HepG2 (cell line): Measurements from ENCODE around the gene CHCHD6. TPM values are rescaled to one million over a fixed set of nuclear protein-coding genes. Genes with fewer than 3 reads are reported as not detected.

Source experiments
- ARNT ChIP-seq: fragments of 450-650 bp; IDR thresholded peaks from 2 replicates; pipeline ENCODE4 v1.6.1; 2017
- CTCF ChIP-seq: sonication (generic); formaldehyde crosslinking; IDR thresholded peaks from 2 replicates; pipeline ENCODE4 v1.5.0; 2020; ENCODE audit warnings: mild to moderate bottlenecking, missing genetic modification reagents, moderate library complexity
- HOXA5 ChIP-seq: sonication (generic); formaldehyde crosslinking; IDR thresholded peaks from 2 replicates; pipeline ENCODE4 v1.4.0; 2020; ENCODE audit warnings: missing genetic modification reagents
- KDM5B ChIP-seq: sonication (generic); formaldehyde crosslinking; IDR thresholded peaks from 2 replicates; pipeline ENCODE4 v1.4.0; 2020; ENCODE audit warnings: missing genetic modification reagents, mild to moderate bottlenecking, borderline replicate concordance
- PRDM10 ChIP-seq: sonication (generic); formaldehyde crosslinking; IDR thresholded peaks from 2 replicates; pipeline ENCODE4 v1.4.0; 2020; ENCODE audit warnings: low read depth, missing genetic modification reagents
- ZBTB43 ChIP-seq: sonication (generic); formaldehyde crosslinking; conservative IDR thresholded peaks from 2 replicates; pipeline ENCODE4 v1.4.0; 2020; ENCODE audit warnings: missing genetic modification reagents
- ZNF720 ChIP-seq: sonication (generic); formaldehyde crosslinking; IDR thresholded peaks from 2 replicates; pipeline ENCODE4 v1.4.0; 2020; ENCODE audit warnings: missing genetic modification reagents
- polyA plus RNA-seq, 8 experiments: library from polyadenylated mRNA; depleted of rRNA in 3 of 8; stranded (reverse) in 7 of 8; unstranded in 1 of 8; fragments of >200 nt; fragmentation: Illumina TruSeq in 4 of 8; extraction: Trizol in 4 of 8; gene quantifications; 2 replicates each; pipeline versions ENCODE4 v1.2.1 to v1.2.3, GENCODE V29; 2011 to 2016; ENCODE audit warnings: low read depth in 4 of 8, missing spikeins in 1 of 8, mixed read lengths in 1 of 8; ENCODE audit not compliant: insufficient read depth in 1 of 8
- total RNA-seq, 5 experiments: library from RNA; depleted of rRNA; stranded (reverse); fragments of >200 nt; fragmentation: Illumina TruSeq; extraction: Trizol; gene quantifications; 2 replicates each; pipeline ENCODE4 v1.2.3, GENCODE V29; 2016; ENCODE audit warnings: low read depth in 1 of 5

The CHCHD6 gene
- total and polyA plus RNA-seq, 2 of the 13 experiments (the other 11 are each of a cell fraction or from before 2014, with no cell fraction given), result 20.3 to 20.8 TPM

- TF ChIP-seq CTCF (CRISPR knock-in tag), result no peak
- TF ChIP-seq KDM5B, result no peak
- TF ChIP-seq HOXA5 (CRISPR knock-in tag), result no peak
- no peak for TF ChIP-seq ARNT
- no peak for TF ChIP-seq ZNF720 (CRISPR knock-in tag)
- TF ChIP-seq PRDM10 (CRISPR knock-in tag), result no peak
- TF ChIP-seq ZBTB43 (CRISPR knock-in tag), result no peak
- TF ChIP-seq, all 625 proteins: peak for 0
Measured at GRCh38 chr3:127008236-127008635, 304.2 kb downstream of the CHCHD6 start (continued).
